H9 (cell line): ENCODE results near the gene PARVB. TPM values are rescaled to one million over a fixed set of nuclear protein-coding genes. Genes with fewer than 3 reads are reported as not detected.

Source experiments
- DNase-seq: peaks from one replicate; pipeline ENCODE4 v3.0.0-alpha.2; 2017
- H2AFZ ChIP-seq: one replicate; pipeline ENCODE4 v1.6.1; 2013; ENCODE audit warnings: mild to moderate bottlenecking, low read length, control low read depth, moderate library complexity
- H2AK5ac ChIP-seq: 2 replicates; pipeline ENCODE4 v1.6.1; 2013; ENCODE audit warnings: low read length, control low read depth, mixed read lengths; ENCODE audit not compliant: insufficient read length
- H2BK120ac ChIP-seq: one replicate; pipeline ENCODE4 v1.6.1; 2013; ENCODE audit warnings: low read depth, mild to moderate bottlenecking, low read length, control low read depth, inconsistent platforms; ENCODE audit not compliant: poor library complexity, severe bottlenecking
- H2BK12ac ChIP-seq: 2 replicates; pipeline ENCODE4 v1.6.1; 2013; ENCODE audit warnings: low read length, control low read depth, mixed read lengths, low read depth; ENCODE audit not compliant: insufficient read length
- H2BK15ac ChIP-seq: 2 replicates; pipeline ENCODE4 v1.6.1; 2013; ENCODE audit warnings: low read depth, low read length, control low read depth
- H2BK20ac ChIP-seq: one replicate; pipeline ENCODE4 v1.6.1; 2013; ENCODE audit warnings: low read depth, mild to moderate bottlenecking, low read length, control low read depth, inconsistent platforms; ENCODE audit not compliant: poor library complexity, severe bottlenecking
- H2BK5ac ChIP-seq: 2 replicates; pipeline ENCODE4 v1.6.1; 2013; ENCODE audit warnings: low read length, control low read depth, mixed read lengths; ENCODE audit not compliant: insufficient read length
- H3K14ac ChIP-seq: 2 replicates; pipeline ENCODE4 v1.6.1; 2013; ENCODE audit warnings: low read length, control low read depth; ENCODE audit not compliant: insufficient read depth
- H3K18ac ChIP-seq: 2 replicates; pipeline ENCODE4 v1.6.1; 2013; ENCODE audit warnings: low read depth, mild to moderate bottlenecking, mixed read lengths, low read length, control low read depth; ENCODE audit not compliant: insufficient read length
- H3K23ac ChIP-seq: 2 replicates; pipeline ENCODE4 v1.6.1; 2013; ENCODE audit warnings: low read length, control low read depth, mixed read lengths, low read depth; ENCODE audit not compliant: insufficient read length
- H3K23me2 ChIP-seq: 2 replicates; pipeline ENCODE4 v1.6.1; 2013; ENCODE audit warnings: low read depth, mild to moderate bottlenecking, mixed read lengths, low read length, control low read depth; ENCODE audit not compliant: insufficient read length, poor library complexity, severe bottlenecking
- H3K27ac ChIP-seq: 2 replicates; pipeline ENCODE4 v1.5.1; 2013; ENCODE audit warnings: low read length, control low read depth, mixed read lengths, low read depth; ENCODE audit not compliant: insufficient read length
- H3K27me3 ChIP-seq: 2 replicates; pipeline ENCODE4 v1.6.1; 2013; ENCODE audit warnings: low read length, control low read depth, inconsistent platforms; ENCODE audit not compliant: insufficient read depth
- H3K4ac ChIP-seq: 2 replicates; pipeline ENCODE4 v1.6.1; 2013; ENCODE audit warnings: low read depth, mild to moderate bottlenecking, control low read depth, inconsistent platforms, low read length, moderate library complexity
- H3K4me1 ChIP-seq: 2 replicates; pipeline ENCODE4 v1.6.1; 2013; ENCODE audit warnings: low read length, control low read depth, inconsistent platforms; ENCODE audit not compliant: insufficient read depth
- H3K4me2 ChIP-seq: 2 replicates; pipeline ENCODE4 v1.6.1; 2013; ENCODE audit warnings: low read length, control low read depth, mixed read lengths; ENCODE audit not compliant: insufficient read length, insufficient read depth
- H3K56ac ChIP-seq: 2 replicates; pipeline ENCODE4 v1.6.1; 2013; ENCODE audit warnings: low read depth, mild to moderate bottlenecking, mixed read lengths, low read length, control low read depth; ENCODE audit not compliant: insufficient read length
- H3K79me1 ChIP-seq: 2 replicates; pipeline ENCODE4 v1.6.1; 2013; ENCODE audit warnings: low read depth, mild to moderate bottlenecking, moderate library complexity, low read length, control low read depth, inconsistent platforms; ENCODE audit not compliant: insufficient read depth, poor library complexity, severe bottlenecking
- H3K79me2 ChIP-seq: 2 replicates; pipeline ENCODE4 v1.6.1; 2013; ENCODE audit warnings: low read length, control low read depth, inconsistent platforms; ENCODE audit not compliant: insufficient read depth
- H3K9ac ChIP-seq: 2 replicates; pipeline ENCODE4 v1.6.1; 2013; ENCODE audit warnings: low read length, control low read depth, mixed read lengths; ENCODE audit not compliant: insufficient read length; ENCODE audit errors: extremely low read depth
- H3K9me3 ChIP-seq: one replicate; pipeline ENCODE4 v1.6.1; 2013; ENCODE audit warnings: low read depth, low read length, inconsistent platforms; ENCODE audit not compliant: control insufficient read depth
- H3T11ph ChIP-seq: one replicate; pipeline ENCODE4 v1.6.1; 2013; ENCODE audit warnings: mild to moderate bottlenecking, low read length, control low read depth, inconsistent platforms
- H4K20me1 ChIP-seq: one replicate; pipeline ENCODE4 v1.6.1; 2013; ENCODE audit not compliant: control insufficient read depth, insufficient read length, insufficient read depth
- H4K5ac ChIP-seq: 2 replicates; pipeline ENCODE4 v1.6.1; 2013; ENCODE audit warnings: low read depth, mild to moderate bottlenecking, mixed read lengths, low read length, control low read depth; ENCODE audit not compliant: insufficient read length
- H4K8ac ChIP-seq: replicated peaks from 2 replicates; pipeline ENCODE4 v1.6.1; 2013; ENCODE audit warnings: low read length, control low read depth, mixed read lengths, low read depth; ENCODE audit not compliant: insufficient read length
- H4K91ac ChIP-seq: 2 replicates; pipeline ENCODE4 v1.6.1; 2013; ENCODE audit warnings: low read depth, mild to moderate bottlenecking, moderate library complexity, mixed read lengths, low read length, control low read depth; ENCODE audit not compliant: insufficient read length
- H3K27ac Mint-ChIP-seq, 3 experiments: 2 replicates in 2 of 3; 3 replicates in 1 of 3; pipeline ENCODE4 v1.8.0; 2020 to 2021; ENCODE audit warnings: mixed read lengths in 3 of 3, mild to moderate bottlenecking in 1 of 3, moderate library complexity in 1 of 3
- H3K27me3 Mint-ChIP-seq: 2 replicates; pipeline ENCODE4 v1.8.0; 2021; ENCODE audit warnings: low read depth, mild to moderate bottlenecking, moderate library complexity, mixed read lengths
- H3K36me3 Mint-ChIP-seq, 3 experiments: 2 replicates in 2 of 3; 3 replicates in 1 of 3; pipeline ENCODE4 v1.8.0; 2020 to 2021; ENCODE audit warnings: low read depth in 3 of 3, mixed read lengths in 3 of 3; ENCODE audit not compliant: insufficient read depth in 1 of 3
- H3K4me1 Mint-ChIP-seq, 2 experiments: 2 replicates each; pipeline ENCODE4 v1.8.0; 2020; ENCODE audit warnings: mixed read lengths in 2 of 2
- H3K4me3 Mint-ChIP-seq, 2 experiments: 2 replicates in 1 of 2; 3 replicates in 1 of 2; pipeline ENCODE4 v1.8.0; 2020 to 2021; ENCODE audit warnings: mild to moderate bottlenecking in 2 of 2, mixed read lengths in 2 of 2, moderate library complexity in 1 of 2
- H3K9me3 Mint-ChIP-seq, 2 experiments: 2 replicates in 1 of 2; 3 replicates in 1 of 2; pipeline ENCODE4 v1.8.0; 2020; ENCODE audit warnings: mild to moderate bottlenecking in 2 of 2, mixed read lengths in 2 of 2, moderate library complexity in 1 of 2
- WGBS: extraction: QIAGEN DNeasy Blood & Tissue Kit; methylation state at CpG from one replicate; pipeline ENCODE4 v1.1.7; 2013; ENCODE audit warnings: missing lambda C conversion rate, low lambda C conversion rate, mixed read lengths; ENCODE audit not compliant: insufficient read length; ENCODE audit errors: extremely low coverage; 5-methylcytosine and 5-hydroxymethylcytosine counted together
- total RNA-seq: library from RNA; stranded (reverse); gene quantifications from 2 replicates; pipeline ENCODE4 v1.2.1, GENCODE V29; 2021
- TF ChIP-seq, protein P1 (sequence below): fragments of 200-600 bp; sonication (generic); conservative IDR thresholded peaks from 3 replicates; pipeline ENCODE4 v1.8.0; 2021; ENCODE audit warnings: antibody characterized with exemption, mild to moderate bottlenecking

Gene PARVB
- total RNA-seq, 1 experiment from 2014 or later = 15.6 TPM

DNA sequence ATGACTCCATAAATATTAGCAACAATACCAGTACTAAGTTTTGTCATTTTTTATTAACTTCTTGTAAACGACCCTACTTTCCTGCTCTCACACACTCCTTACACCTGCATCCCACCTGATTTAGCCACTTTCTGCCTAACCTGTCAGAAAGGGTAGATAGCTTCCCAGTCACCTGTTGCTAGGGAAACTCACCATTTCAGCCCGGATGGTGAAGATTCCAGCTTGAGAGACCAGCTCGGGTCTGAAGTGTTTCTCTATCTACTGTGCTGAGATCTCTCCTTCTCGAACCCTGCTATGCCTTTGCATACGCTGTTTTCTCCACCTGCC lies 156.6 kb downstream of the PARVB start, which contains the start of gene PARVG:
Gene PARVG, plus strand, starts transcription at position 220 of the 327 bp plus-strand sequence. CDS start 2,405 bp downstream, outside the sequence.
- Histone ChIP-seq H4K91ac (no peak within 1 kb of the TSS), H3K18ac (no peak within 1 kb of the TSS), H3K9me3 (no peaks in the 10 kb centered on the region), H2BK15ac (no peak within 1 kb of the TSS), H4K5ac (no peak within 1 kb of the TSS), H3K23ac (no peak within 1 kb of the TSS), H3K27ac (no peak within 1 kb of the TSS), H3K4me2 (no peak within 1 kb of the TSS), H2BK5ac (no peak within 1 kb of the TSS), H2AK5ac (no peak within 1 kb of the TSS), H3K23me2 (no peaks in the 10 kb centered on the region), H3K14ac (no peak within 1 kb of the TSS; the same call in 1 of the 2 replicates), H4K8ac (no peak within 1 kb of the TSS), H3K56ac (no peak within 1 kb of the TSS), H3K79me1 (no peaks in the 10 kb centered on the region), H3K4ac (no peak within 1 kb of the TSS), H3K79me2 (no peaks in the 10 kb centered on the region), H3K4me1 (no peaks in the 10 kb centered on the region), H4K20me1 (no peaks in the 10 kb centered on the region), H2BK20ac (no peak within 1 kb of the TSS), H2AFZ (no peak within 1 kb of the TSS), H2BK120ac (no peak within 1 kb of the TSS), H3K9ac (no peak within 1 kb of the TSS), H3T11ph (no peak within 1 kb of the TSS), H2BK12ac (no peak within 1 kb of the TSS), H3K27me3 (no peaks in the 10 kb centered on the region)
- Mint-ChIP-seq H3K4me3 (no peak within 1 kb of the TSS), H3K27ac (peak within 1 kb of the TSS in 2 of 3 experiments; percentile 10 to 51; a peak in 4 of 7 replicates), H3K36me3 (no peaks in the 10 kb centered on the region), H3K4me1 (peaks cover 14 to 23% of the 10 kb centered on the region in 2 experiments), H3K9me3 (no peaks in the 10 kb centered on the region), H3K27me3 (peaks cover 2% of the 10 kb centered on the region; the same call in 1 of the 2 replicates)
- DNase-seq = peak; percentile 63
- WGBS = 100% methylated on average over 1 of the region's 5 CpGs
- TF ChIP-seq, protein P1, sequence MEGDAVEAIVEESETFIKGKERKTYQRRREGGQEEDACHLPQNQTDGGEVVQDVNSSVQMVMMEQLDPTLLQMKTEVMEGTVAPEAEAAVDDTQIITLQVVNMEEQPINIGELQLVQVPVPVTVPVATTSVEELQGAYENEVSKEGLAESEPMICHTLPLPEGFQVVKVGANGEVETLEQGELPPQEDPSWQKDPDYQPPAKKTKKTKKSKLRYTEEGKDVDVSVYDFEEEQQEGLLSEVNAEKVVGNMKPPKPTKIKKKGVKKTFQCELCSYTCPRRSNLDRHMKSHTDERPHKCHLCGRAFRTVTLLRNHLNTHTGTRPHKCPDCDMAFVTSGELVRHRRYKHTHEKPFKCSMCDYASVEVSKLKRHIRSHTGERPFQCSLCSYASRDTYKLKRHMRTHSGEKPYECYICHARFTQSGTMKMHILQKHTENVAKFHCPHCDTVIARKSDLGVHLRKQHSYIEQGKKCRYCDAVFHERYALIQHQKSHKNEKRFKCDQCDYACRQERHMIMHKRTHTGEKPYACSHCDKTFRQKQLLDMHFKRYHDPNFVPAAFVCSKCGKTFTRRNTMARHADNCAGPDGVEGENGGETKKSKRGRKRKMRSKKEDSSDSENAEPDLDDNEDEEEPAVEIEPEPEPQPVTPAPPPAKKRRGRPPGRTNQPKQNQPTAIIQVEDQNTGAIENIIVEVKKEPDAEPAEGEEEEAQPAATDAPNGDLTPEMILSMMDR = no peak
